ENCODE results near the gene CFDP1. TPM values are rescaled to one million over a fixed set of nuclear protein-coding genes. Genes with fewer than 3 reads are reported as not detected.
A peak's percentile ranks its signal among the peaks of the same experiment; 100 is the strongest.

Gene CFDP1
- polyA plus RNA-seq, 4 donors: 108 to 390 (median 236) TPM

DNA sequence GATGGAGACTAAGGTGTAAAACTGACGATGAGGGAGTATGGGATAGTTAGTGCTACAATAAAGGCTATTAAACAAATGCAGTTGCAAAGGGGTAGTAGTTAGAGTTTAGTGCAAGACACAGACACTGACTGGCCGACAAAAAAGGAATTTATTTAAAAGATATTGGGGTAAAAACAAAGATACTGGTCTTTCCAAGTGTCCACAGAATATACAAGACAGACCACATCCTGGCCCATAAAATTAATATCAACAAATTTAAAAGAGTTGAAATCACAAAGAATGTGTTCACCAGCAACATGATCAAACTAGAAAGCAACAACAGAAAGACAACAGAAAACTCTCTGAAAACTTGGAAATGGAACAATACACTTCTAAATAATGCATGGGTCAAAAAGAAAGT is 54.7 kb downstream of the CFDP1 start:
- no peak overlapping the region for H3K27ac ChIP-seq (ENCODE audit: low read depth in 1 of 3, low read length in 2 of 3)
- no peaks in the 10 kb centered on the region for H3K27me3 ChIP-seq (ENCODE audit: control insufficient read depth in 3 of 3, insufficient read depth in 3 of 3, low read length in 3 of 3)
- H3K36me3 ChIP-seq (ENCODE audit: control insufficient read depth in 3 of 3, insufficient read depth in 2 of 3, low read depth in 1 of 3, low read length in 3 of 3): peaks cover 0 to 25% (median 2%) of the 10 kb centered on the region in 3 donors
- no peak overlapping the region for H3K4me3 ChIP-seq (ENCODE audit: low read depth in 1 of 3, low read length in 3 of 3)
- DNase-seq (no peak), FAIRE-seq (no peak)
- no peaks in the 10 kb centered on the region for H3K9me3 ChIP-seq (ENCODE audit: control insufficient read depth in 2 of 2, insufficient read depth in 1 of 2, low read depth in 1 of 2, low read length in 1 of 2)
- H3K4me1 ChIP-seq (ENCODE audit: control insufficient read depth in 3 of 3, insufficient read depth in 2 of 3, low read depth in 1 of 3, low read length in 2 of 3): peaks cover 5 to 22% (median 14%) of the 10 kb centered on the region in 3 donors
- 92 to 95% (median 94%) methylated on average over 2 of the region's 2 CpGs for WGBS, 3 donors

DNA sequence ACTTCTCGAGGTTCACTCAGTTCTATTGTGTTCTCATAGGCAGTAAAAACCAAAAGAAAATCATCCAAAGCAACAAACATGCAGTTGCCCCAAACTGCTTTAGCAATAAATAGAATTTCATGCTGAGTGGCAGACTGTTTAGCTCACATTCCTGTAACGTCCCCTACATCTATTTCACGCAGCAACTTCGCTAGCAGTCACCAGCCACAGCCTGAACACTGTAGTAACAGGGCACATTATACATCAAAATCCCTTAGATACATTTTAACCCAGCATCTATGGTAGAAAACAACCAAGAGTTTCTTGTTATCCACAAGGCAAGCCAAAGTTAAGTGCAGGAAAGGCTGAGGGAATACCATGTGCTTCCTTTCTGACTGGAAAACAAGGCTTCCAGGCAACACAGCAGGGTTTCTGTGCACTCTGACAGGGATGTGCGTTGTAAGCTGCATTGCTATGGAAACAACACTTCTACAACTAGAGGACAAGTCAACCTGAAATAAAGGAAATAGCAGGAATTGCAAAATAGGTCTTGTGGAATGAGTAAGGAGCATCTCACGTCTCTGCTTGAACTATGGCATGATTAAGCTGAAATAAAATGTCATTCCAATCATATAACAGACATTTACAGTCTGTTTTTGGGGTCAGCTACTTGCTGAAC is 55.4 kb downstream of the CFDP1 start:
- FAIRE-seq (no peak), DNase-seq (peak in 1 of 2 donors; percentile 39)
- 60 to 62% (median 61%) methylated on average over 6 of the region's 6 CpGs for WGBS, 3 donors
- H3K4me3 ChIP-seq (ENCODE audit: low read depth in 1 of 3, low read length in 3 of 3): no peak overlapping the region
- H3K27ac ChIP-seq (ENCODE audit: low read depth in 1 of 3, low read length in 2 of 3): peak overlapping the region; percentile 3 to 74 (median 32)
- H3K36me3 ChIP-seq (ENCODE audit: control insufficient read depth in 3 of 3, insufficient read depth in 2 of 3, low read depth in 1 of 3, low read length in 3 of 3): peaks cover 0 to 21% (median 2%) of the 10 kb centered on the region in 3 donors
- H3K9me3 ChIP-seq (ENCODE audit: control insufficient read depth in 2 of 2, insufficient read depth in 1 of 2, low read depth in 1 of 2, low read length in 1 of 2): no peaks in the 10 kb centered on the region
- no peaks in the 10 kb centered on the region for H3K27me3 ChIP-seq (ENCODE audit: control insufficient read depth in 3 of 3, insufficient read depth in 3 of 3, low read length in 3 of 3)
- peaks cover 5 to 22% (median 14%) of the 10 kb centered on the region in 3 donors for H3K4me1 ChIP-seq (ENCODE audit: control insufficient read depth in 3 of 3, insufficient read depth in 2 of 3, low read depth in 1 of 3, low read length in 2 of 3)

DNA sequence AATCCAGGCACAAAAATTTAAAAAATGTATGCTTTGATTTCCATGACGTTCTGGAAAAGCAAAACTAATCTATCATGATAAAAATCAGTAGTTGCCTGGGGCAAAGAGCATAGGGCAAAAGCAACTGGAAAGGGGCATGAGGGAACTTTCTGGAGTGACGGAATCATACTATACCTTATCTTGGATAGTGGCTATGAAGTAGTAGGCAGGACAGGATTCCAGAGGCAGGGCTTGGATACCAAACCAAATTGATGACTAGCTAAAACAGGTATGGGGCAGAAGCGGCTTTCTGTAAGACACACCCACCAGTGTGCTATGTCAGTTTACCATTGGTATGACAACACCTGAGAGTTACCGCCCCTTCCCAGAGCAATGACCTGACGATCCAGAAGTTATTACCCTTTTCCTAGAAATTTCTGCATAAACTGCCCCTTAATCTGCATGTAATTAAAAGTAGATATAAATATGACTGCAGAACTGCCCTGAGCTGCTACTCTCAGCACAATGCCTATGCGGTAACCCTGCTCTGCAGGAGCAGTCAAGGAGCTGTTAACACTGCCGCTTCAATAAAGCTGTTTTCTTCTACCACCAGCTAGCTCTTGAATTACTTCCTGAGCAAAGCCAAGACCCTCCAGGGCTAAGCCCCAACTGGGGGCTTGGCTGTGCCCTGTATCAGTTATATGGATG is 56.7 kb downstream of the CFDP1 start:
- Histone ChIP-seq H3K9me3 (ENCODE audit: control insufficient read depth in 2 of 2, insufficient read depth in 1 of 2, low read depth in 1 of 2, low read length in 1 of 2) (no peaks in the 10 kb centered on the region), H3K4me3 (ENCODE audit: low read depth in 1 of 3, low read length in 3 of 3) (no peak overlapping the region), H3K27ac (ENCODE audit: low read depth in 1 of 3, low read length in 2 of 3) (peak overlapping the region in 1 of 3 donors; percentile 70), H3K4me1 (ENCODE audit: control insufficient read depth in 3 of 3, insufficient read depth in 2 of 3, low read depth in 1 of 3, low read length in 2 of 3) (peaks cover 5 to 22% (median 14%) of the 10 kb centered on the region in 3 donors), H3K36me3 (ENCODE audit: control insufficient read depth in 3 of 3, insufficient read depth in 2 of 3, low read depth in 1 of 3, low read length in 3 of 3) (peaks cover 0 to 21% (median 2%) of the 10 kb centered on the region in 3 donors), H3K27me3 (ENCODE audit: control insufficient read depth in 3 of 3, insufficient read depth in 3 of 3, low read length in 3 of 3) (no peaks in the 10 kb centered on the region)
- peak; percentile 79 to 81 for DNase-seq
- WGBS, 3 donors: 55 to 83% (median 67%) methylated on average over 7 of the region's 7 CpGs
- no peak for FAIRE-seq

DNA sequence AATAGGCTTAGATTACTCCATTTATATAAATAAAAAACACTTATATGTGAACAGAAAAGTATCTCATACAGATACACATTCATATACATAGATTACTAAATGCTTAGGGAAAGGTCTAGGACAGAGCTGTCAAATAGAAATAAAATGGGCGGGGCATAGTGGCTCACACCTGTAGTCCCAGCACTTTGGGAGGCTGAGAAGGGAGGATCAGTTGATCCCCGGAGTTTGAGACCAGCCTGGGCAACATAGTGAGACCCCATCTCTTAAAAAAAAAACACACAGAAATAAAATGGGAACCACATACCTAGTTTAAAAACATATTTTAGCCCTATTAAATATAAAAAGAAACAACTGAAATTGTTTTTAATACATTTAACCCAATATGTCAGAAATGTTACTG is 58.9 kb downstream of the CFDP1 start:
- FAIRE-seq: no peak
- 95 to 100% (median 96%) methylated on average over 2 of the region's 2 CpGs for WGBS, 3 donors
- Histone ChIP-seq H3K36me3 (ENCODE audit: control insufficient read depth in 3 of 3, insufficient read depth in 2 of 3, low read depth in 1 of 3, low read length in 3 of 3) (peaks cover 0 to 19% (median 0%) of the 10 kb centered on the region in 3 donors), H3K4me1 (ENCODE audit: control insufficient read depth in 3 of 3, insufficient read depth in 2 of 3, low read depth in 1 of 3, low read length in 2 of 3) (peaks cover 5 to 22% (median 9%) of the 10 kb centered on the region in 3 donors), H3K27me3 (ENCODE audit: control insufficient read depth in 3 of 3, insufficient read depth in 3 of 3, low read length in 3 of 3) (no peaks in the 10 kb centered on the region), H3K27ac (ENCODE audit: low read depth in 1 of 3, low read length in 2 of 3) (no peak overlapping the region), H3K9me3 (ENCODE audit: control insufficient read depth in 2 of 2, insufficient read depth in 1 of 2, low read depth in 1 of 2, low read length in 1 of 2) (no peaks in the 10 kb centered on the region), H3K4me3 (ENCODE audit: low read depth in 1 of 3, low read length in 3 of 3) (no peak overlapping the region)
- DNase-seq: no peak

DNA sequence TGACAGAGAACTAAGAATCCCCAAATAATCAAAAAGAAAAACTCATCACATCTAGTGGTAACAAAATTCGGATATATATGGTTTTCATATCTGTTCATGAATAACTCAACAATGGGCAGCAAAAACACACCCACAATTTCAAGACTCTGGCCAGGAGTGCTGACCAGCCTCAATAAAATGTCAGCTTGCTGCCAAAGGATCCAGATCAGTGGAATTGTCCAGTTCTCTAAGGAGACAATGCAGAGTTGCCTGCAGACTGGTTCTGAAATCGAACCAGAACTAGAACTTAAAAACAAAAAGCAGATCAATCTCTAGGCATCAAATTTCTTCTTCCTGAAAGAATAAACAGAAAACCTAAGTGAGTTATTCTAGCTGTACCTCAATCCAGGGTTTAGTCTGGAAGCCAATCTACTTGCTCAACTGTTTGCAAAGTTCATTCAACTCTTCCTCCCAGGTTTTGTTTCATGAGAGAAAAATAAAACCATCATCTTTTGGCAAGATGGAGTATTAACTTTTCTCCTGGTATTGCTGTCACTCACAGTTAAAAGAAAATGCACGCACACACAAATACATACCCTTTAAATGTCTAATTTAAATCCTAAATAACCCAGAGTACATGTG is 61.0 kb downstream of the CFDP1 start:
- no peaks in the 10 kb centered on the region for H3K27me3 ChIP-seq (ENCODE audit: control insufficient read depth in 3 of 3, insufficient read depth in 3 of 3, low read length in 3 of 3)
- H3K9me3 ChIP-seq (ENCODE audit: control insufficient read depth in 2 of 2, insufficient read depth in 1 of 2, low read depth in 1 of 2, low read length in 1 of 2): no peaks in the 10 kb centered on the region
- H3K27ac ChIP-seq (ENCODE audit: low read depth in 1 of 3, low read length in 2 of 3): no peak overlapping the region
- H3K36me3 ChIP-seq (ENCODE audit: control insufficient read depth in 3 of 3, insufficient read depth in 2 of 3, low read depth in 1 of 3, low read length in 3 of 3): peaks cover 0 to 19% (median 0%) of the 10 kb centered on the region in 3 donors
- DNase-seq (no peak), FAIRE-seq (no peak)
- WGBS, 3 donors: 82 to 88% (median 87%) methylated on average over 3 of the region's 3 CpGs
- no peak overlapping the region for H3K4me3 ChIP-seq (ENCODE audit: low read depth in 1 of 3, low read length in 3 of 3)
- peaks cover 2 to 10% (median 3%) of the 10 kb centered on the region in 3 donors for H3K4me1 ChIP-seq (ENCODE audit: control insufficient read depth in 3 of 3, insufficient read depth in 2 of 3, low read depth in 1 of 3, low read length in 2 of 3)

DNA sequence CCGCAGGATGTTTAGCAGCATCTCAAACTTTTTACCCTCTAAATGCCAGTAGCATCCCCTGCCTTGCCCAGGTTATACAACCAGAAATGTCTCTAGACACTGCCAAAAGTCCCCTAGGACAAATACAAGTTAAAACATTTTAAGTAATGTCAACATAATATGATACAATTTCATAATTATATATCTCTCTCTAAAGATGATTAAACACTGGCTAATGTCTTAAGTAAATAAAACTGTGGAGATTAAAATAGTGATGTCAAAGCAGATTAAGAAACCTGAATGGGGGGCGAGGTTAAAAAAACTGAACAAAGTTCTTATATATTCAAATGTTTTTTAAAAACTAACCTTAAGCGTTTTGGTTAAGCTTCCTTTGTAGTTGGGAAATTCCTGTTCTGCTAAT is 62.1 kb downstream of the CFDP1 start:
- no peaks in the 10 kb centered on the region for H3K4me1 ChIP-seq (ENCODE audit: control insufficient read depth in 3 of 3, insufficient read depth in 2 of 3, low read depth in 1 of 3, low read length in 2 of 3)
- no peaks in the 10 kb centered on the region for H3K27me3 ChIP-seq (ENCODE audit: control insufficient read depth in 3 of 3, insufficient read depth in 3 of 3, low read length in 3 of 3)
- H3K27ac ChIP-seq (ENCODE audit: low read depth in 1 of 3, low read length in 2 of 3): no peak overlapping the region
- peaks cover 0 to 24% (median 0%) of the 10 kb centered on the region in 3 donors for H3K36me3 ChIP-seq (ENCODE audit: control insufficient read depth in 3 of 3, insufficient read depth in 2 of 3, low read depth in 1 of 3, low read length in 3 of 3)
- DNase-seq: no peak
- H3K4me3 ChIP-seq (ENCODE audit: low read depth in 1 of 3, low read length in 3 of 3): no peak overlapping the region
- H3K9me3 ChIP-seq (ENCODE audit: control insufficient read depth in 2 of 2, insufficient read depth in 1 of 2, low read depth in 1 of 2, low read length in 1 of 2): no peaks in the 10 kb centered on the region
- WGBS, 3 donors: 88 to 92% (median 89%) methylated on average over 3 of the region's 3 CpGs
- FAIRE-seq: no peak

DNA sequence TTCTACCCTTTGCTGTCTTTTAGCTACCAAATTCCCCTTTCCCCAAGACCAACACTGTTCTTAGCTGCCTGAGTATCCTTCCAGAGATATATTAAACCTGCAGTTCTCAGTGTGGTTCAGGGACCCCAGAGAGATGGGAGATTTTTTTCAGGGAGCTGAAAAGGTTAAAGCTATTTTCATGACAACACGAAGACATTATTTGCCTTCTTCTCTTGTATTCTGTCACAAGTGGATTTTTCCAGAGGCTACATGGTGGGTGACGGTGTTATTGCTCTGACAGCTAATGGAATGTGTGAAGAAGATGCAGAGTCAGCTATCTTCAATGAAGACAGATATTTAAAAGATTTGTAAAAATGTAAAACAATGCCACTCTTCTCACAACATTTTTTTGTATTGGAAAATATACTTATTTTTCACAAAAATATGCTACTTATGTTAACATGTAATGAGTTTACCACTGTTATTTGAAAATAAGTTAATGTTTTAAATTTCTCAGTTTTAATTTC is 69.0 kb downstream of the CFDP1 start:
- WGBS, 3 donors: 84 to 95% (median 90%) methylated on average over 2 of the region's 2 CpGs
- H3K27ac ChIP-seq (ENCODE audit: low read depth in 1 of 3, low read length in 2 of 3): no peak overlapping the region
- H3K9me3 ChIP-seq (ENCODE audit: control insufficient read depth in 2 of 2, insufficient read depth in 1 of 2, low read depth in 1 of 2, low read length in 1 of 2): no peaks in the 10 kb centered on the region
- DNase-seq (no peak), FAIRE-seq (no peak)
- H3K4me1 ChIP-seq (ENCODE audit: control insufficient read depth in 3 of 3, insufficient read depth in 2 of 3, low read depth in 1 of 3, low read length in 2 of 3): no peaks in the 10 kb centered on the region
- H3K36me3 ChIP-seq (ENCODE audit: control insufficient read depth in 3 of 3, insufficient read depth in 2 of 3, low read depth in 1 of 3, low read length in 3 of 3): peaks cover 0 to 24% (median 2%) of the 10 kb centered on the region in 3 donors
- no peaks in the 10 kb centered on the region for H3K27me3 ChIP-seq (ENCODE audit: control insufficient read depth in 3 of 3, insufficient read depth in 3 of 3, low read length in 3 of 3)
- no peak overlapping the region for H3K4me3 ChIP-seq (ENCODE audit: low read depth in 1 of 3, low read length in 3 of 3)

DNA sequence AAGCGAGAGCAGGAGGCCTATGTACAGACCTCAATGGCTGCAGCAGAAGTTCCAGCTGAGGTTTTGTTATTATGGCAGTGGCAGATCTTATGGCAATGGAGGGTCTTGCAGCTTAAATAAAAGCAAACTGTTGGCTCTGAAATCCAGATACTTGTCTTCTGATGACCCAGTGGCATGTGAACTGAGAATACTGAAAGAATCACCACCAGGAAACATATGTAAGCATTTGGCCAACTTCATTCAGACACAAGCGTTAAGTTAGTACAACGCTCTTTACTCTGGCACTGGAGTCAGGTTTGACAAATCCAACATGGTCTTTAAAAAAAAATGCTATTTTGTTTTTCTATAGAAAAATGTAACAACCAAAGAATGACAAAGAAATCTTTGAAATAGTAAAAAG is 70.5 kb downstream of the CFDP1 start:
- WGBS, 3 donors: 84 to 99% (median 98%) methylated on average over 3 of the region's 3 CpGs
- H3K4me1 ChIP-seq (ENCODE audit: control insufficient read depth in 3 of 3, insufficient read depth in 2 of 3, low read depth in 1 of 3, low read length in 2 of 3): no peaks in the 10 kb centered on the region
- no peak overlapping the region for H3K27ac ChIP-seq (ENCODE audit: low read depth in 1 of 3, low read length in 2 of 3)
- no peaks in the 10 kb centered on the region for H3K9me3 ChIP-seq (ENCODE audit: control insufficient read depth in 2 of 2, insufficient read depth in 1 of 2, low read depth in 1 of 2, low read length in 1 of 2)
- H3K27me3 ChIP-seq (ENCODE audit: control insufficient read depth in 3 of 3, insufficient read depth in 3 of 3, low read length in 3 of 3): no peaks in the 10 kb centered on the region
- FAIRE-seq (no peak), DNase-seq (no peak)
- H3K36me3 ChIP-seq (ENCODE audit: control insufficient read depth in 3 of 3, insufficient read depth in 2 of 3, low read depth in 1 of 3, low read length in 3 of 3): peaks cover 0 to 22% (median 2%) of the 10 kb centered on the region in 3 donors
- no peak overlapping the region for H3K4me3 ChIP-seq (ENCODE audit: low read depth in 1 of 3, low read length in 3 of 3)

Data from small intestine (tissue), 7 donors.